Suppressor macrophage treated with lipopolysaccharide for 4 hours (primary cell): ENCODE measurements around the gene NLGN1.
"Not testable (repeated sequence)": the region's sequence is repeated elsewhere in the genome, so short reads cannot be mapped to it uniquely, and the experiment has no call there.

Experiments
- DNase-seq: peaks from one replicate; pipeline ENCODE4 v3.0.0-alpha.2; 2020

NLGN1 gene

DNA sequence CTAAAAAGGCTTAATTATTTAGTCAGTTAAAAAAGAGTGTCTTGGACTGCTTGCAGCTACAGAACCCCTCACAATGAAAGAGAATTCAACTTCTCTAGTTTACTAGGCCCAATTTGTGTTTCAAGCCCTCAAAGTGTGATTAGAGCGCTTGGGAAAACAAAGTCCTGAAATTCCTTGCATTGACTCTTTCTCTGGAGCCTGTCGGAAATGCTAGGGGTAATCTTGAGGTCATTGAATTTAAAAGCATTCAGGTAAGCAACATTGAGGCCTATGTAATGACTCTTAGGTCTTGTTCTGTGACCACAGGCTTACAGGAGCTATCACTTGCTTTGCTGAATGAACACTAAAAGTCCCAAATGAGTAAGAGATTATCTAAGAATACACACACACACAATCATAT is 186.0 kb downstream of the NLGN1 start:
- no peak for DNase-seq

DNA sequence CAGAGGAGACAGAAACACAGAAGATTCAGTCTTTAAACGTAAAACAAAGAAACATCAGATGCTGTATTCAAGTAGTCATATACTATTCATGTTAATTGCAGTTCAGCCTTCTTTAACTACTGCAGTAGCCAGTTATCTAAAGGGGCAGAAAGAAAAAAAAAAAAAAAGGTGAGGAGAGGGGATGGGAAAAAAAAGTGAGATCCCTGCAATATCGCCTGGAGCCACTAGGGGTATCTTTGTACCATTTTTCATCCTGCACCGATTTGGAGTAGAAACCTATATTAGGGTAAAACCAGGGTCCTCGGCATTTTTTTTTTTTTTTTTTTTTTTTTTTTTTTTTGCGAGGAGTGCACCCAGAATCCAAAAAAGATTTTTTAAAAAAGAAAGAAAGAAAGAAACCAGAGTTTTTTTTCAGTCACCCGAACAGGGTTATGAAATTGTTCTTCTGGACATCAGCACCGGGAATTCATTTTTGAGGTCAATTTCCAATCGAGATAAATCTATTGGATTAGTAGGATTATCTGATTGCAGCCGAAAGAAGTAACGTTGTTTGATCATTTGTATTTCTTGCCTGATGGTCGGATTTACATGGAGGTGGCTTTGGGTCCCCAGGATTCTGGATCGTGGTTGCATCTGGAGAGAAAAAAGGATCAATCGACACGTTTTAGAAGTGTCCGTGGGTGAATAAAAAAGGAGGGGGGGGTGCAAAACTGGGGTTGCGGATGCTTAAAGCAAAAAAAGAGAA is 186.7 kb downstream of the NLGN1 start:
- DNase-seq, result peak; percentile 10

DNA sequence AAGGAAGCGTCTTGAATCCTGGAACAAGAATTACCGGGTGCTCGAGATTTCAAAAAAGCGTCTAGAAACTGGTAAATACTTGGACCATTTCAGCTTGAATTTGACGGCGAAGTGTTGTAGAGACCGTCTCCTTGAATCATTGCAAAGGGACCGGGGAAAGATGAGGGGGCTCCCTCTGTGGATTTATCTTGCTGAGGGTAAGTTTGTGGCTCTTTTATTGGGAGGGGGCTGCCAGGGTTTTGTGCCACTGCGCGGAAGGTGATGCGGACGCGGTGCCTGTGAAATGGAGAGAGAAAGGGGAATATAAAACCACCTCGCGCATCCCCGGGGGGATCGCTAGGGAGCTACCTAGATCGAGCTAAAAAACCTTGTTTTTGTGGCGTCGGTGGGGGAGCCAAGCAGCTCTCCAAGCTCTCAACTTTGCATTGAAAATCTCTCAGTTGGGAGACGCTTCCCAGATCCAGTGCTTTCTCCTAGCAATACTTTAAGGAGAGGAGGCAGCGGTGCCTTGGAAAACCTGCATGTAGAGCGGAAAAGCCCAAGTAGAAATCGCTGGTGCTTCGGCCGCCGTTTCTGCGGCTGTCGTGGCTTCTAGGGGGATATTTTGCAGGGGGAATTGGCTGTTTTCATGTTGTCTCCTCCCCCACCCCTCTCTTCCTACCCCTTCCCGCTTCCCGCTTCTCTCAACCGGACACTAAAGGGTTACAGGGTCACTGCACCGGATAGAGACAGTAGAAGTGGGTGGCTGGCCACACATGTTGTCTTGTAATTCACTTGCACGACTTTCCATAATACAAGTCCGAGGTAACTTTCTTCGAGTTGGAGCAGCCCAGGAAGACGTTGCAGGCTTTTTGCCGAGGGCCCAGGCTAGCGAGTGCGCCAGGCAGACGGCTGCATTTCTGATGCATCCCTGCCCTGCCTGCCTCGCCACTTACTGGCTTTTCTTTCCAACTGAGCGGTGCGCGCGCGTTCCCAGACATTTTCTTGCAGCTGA is 187.6 kb downstream of the NLGN1 start:
- peak; percentile 0 for DNase-seq

DNA sequence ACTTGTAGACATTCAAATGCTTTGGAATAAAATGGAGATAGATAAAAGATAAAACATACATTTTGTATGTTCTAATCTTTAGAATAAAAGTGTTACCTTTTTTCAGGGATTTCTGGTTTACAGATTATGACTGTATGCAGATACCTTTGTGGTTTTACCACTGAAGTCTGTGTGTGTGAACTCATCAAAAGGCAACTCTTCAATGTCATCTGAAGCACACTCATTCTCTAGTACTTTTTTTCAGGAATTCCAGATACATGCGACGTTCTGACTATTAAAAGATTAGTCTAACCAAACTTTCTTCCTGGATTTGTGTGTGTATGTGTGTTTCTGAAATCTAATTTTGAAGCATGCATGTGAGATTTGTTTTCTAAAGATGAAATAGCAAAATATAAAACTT is 188.6 kb downstream of the NLGN1 start:
- no peak for DNase-seq

DNA sequence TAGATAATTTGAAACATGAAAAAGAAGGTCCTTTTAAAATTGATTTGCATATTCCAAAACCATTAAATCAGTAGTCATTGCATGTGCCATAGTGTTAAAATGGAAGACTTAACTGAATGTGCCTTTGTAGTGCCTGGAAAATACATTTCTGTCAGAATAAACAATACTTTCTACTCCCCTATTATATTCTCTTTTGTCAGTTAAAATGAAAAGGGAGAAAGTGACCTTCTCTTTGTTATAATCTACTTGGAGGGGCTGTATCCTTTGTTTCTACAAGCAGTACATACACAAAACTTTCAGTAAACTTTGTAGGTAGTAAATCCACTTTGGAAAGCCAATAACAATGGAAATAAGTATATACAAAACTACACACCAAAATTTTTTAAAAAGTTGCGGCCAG is 189.5 kb downstream of the NLGN1 start:
- DNase-seq, result no peak

DNA sequence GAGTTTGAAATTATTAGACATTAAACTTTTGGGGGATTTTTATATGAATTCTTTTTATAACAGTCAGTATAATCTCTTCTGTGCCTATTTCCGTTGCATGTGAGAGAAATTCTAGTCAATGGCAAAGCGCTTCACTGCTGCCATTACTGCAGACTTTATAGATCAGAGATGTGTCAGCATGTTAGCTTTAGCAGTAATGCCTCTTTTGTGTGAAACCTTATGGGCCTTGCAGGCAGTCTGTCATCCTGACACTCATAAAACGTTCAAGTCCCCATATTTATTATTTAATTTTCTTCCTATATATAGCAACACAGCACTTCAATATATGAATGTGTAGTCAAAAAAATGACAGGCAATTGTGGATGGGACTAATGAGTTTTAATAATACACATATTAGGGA is 191.0 kb downstream of the NLGN1 start:
- no peak for DNase-seq

DNA sequence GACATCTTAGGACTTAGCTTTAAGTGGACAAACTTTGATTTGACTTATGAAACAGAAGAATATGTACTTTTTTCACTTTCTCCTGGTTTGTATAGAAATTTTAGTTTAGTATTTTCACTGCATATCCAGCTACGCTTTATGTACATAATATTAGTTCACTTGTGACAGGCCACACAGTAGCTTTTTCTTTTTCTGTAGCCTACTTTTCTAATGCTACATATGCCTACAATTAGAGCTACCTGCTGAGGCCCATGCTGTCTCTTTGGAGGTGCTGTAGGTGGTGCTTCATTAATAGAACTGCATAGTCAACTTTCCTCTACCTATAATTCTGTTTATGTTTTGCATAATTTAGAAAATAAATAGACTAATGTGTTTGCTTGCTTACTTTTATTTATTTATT is 191.6 kb downstream of the NLGN1 start:
- no peak for DNase-seq

DNA sequence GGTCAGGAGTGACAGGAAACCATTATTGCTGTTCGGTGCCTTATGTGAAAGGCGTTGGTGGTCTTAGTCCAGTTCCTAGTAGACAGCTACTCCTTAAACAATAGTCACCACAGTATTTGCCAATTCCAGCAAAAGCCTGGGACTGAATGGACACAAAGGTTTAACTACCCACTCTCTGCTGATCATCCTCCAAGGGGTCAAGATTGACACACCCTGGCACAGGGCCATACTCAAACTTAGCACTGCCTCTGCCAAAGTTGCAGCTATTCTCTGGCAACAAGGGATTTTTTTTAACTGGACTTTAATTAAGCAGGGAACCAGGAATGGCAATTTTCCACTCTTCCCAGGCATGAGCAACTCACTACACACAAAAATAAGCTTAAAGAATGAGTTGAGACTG is 193.9 kb downstream of the NLGN1 start:
- DNase-seq, result no peak

DNA sequence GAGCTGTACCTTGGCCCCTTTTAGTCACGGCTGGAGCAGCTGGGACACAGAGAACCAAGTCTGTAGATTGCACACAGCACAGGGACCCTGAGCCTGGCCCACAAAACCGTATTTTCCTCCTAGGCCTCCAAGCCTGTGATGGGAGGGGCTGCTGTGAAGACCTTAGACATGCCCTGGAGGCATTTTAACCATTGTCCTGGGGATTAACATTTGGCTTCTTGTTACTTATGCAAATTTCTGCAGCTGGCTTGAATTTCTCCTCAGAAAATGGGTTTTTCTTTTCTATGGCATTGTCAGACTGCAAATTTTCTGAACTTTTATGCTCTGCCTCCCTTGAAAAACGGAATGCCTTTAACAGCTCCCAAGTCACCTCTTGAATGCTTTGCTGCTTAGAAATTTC is 197.3 kb downstream of the NLGN1 start:
- DNase-seq, result not testable (repeated sequence)

DNA sequence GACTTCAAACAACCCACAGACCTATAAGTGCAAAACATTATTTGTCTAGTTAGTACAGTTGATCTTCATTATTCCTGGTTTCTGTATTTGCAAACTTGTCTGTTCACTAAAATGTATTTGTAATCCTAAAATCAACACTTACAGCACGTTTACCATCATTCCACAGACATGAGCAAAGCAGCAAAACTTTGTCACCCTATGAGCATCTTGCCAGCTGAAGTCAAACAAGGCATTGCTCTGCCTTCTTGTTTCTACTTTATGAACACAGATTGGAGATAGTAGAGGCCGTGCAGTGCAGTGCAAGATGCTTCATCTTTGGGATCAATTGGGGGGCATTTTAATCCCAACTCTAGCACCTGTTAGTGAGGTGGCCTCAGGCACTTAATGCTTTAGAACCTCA is 202.1 kb downstream of the NLGN1 start:
- no peak for DNase-seq

DNA sequence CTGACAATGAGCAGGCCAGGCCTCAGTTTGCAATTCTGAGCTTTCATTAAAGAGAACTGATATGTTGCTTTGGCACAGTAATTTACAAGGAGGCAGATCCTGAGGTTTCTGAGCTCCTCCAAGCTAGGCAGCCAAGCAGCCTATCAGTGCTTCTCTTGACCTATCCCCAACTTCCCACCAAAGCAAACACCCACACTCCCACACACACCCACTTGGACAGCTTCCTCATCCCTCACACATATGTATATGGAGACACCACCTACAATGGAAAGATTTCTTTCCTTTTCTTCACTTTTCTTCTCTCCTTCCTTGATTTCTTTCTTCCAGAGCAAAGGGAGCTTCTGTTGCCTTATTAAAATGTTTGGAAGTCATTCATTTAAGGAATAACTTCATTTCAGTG is 217.0 kb downstream of the NLGN1 start:
- no peak for DNase-seq

DNA sequence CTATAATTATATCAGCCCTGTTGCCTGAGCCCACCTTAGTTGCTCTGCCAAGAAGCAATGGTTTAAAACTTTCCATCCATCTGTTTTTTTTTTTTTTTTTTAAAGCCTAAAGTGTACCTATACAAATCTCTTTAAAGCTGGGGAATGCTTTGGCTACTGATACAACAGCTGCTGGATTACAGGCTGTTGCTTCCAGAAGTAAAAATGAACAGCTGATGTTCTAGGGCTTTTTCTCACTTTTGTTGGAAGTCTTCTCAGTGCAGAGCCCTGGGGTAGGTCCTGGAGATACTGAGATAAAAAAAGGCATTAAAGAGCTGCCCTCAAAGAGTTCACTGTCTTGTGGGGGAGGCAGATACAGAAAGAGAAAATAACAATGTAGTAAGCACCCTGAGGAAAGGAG is 218.1 kb downstream of the NLGN1 start:
- DNase-seq, result no peak

DNA sequence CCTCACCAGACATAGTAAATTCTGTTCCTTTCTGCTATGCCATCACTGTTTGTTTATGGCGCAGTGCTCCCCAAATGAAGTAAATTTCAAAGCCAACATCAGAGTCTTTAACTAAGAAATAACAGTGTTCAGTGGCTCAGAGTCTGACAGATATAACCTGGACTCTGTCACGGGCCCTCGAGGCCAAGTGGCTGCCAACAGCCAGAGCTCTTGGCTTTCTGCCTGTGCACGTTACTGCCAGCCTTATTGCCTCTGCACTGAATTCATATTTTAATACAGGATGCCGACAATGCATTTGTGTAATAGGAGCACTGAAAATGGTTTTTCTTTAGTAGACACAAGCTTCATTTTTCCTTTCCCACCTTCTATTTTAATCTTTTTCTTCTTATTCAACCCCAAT is 219.9 kb downstream of the NLGN1 start:
- no peak for DNase-seq

DNA sequence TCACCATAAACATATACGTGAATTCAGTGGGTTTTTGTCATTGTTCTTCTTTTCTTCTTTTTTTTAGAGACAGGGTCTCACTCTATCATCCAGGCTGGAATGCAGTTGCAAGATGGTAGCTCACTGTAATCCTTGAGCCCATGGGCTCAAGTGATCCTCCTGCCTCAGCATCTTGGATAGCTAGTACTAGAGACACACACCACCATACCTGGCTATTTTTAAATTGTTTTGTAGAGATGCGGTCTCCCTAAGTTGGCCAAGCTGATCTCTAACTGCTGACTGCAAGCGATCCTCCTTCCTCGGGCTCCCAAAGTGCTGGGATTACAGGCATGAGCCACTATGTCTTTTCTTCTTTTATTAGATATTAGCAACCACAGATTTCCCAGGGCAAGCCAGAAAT is 220.6 kb downstream of the NLGN1 start:
- DNase-seq, result no peak

DNA sequence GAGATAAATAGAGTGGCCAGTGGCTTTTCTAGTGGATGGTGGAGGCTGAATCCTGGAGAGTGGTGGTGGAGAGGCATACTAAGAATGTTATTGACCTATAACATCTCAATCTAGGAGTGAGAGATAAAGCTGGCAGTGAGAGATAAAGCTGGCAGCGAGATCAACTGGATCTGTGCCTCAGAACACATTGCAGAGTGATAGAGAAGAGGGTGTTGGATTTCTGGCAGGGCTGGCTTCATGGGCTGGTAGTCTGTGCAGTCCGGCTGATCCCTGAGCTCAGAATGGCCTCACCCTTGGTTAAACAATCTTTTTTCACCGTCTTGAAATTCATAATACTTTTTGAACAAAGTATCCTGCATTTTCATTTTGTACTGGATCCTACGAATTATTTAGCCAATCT is 221.2 kb downstream of the NLGN1 start:
- no peak for DNase-seq

DNA sequence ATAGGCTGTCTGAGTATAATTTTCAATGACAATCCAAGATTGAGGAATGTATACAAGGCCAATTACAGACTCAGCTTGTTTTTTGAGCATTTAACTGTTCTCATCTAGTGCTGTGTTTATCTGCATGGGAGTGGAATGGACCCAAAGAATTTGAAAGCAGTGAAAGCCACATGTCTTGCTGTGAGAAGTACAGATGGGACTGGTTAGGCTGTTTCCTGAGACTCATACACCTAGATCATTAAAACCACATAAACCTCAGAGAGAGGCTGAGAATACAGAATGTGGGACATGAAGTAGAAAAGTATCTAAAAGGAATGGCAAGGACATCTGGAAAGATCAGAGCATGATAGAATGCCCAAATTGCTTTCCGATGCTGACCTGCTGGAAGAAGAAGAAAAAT is 224.6 kb downstream of the NLGN1 start:
- no peak for DNase-seq

DNA sequence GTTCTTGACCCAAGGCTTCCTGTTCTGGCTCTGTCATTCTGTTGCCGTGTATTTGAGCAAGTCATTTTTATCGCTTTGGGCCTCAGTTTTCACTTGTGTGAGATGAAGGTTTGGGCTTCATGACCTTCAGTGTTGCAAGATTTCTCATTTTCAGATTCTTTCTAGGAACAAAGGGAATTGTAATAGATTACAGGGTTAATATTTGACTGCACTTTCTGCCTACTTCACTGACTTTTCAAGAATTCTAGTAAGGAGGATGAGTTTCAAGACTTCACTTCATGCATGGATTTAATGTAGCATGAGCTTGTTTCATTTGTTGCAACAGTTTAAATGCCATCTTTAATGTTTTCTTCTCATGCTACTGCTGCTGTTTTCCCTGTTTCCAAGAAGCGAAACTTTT is 226.5 kb downstream of the NLGN1 start:
- DNase-seq, result no peak

DNA sequence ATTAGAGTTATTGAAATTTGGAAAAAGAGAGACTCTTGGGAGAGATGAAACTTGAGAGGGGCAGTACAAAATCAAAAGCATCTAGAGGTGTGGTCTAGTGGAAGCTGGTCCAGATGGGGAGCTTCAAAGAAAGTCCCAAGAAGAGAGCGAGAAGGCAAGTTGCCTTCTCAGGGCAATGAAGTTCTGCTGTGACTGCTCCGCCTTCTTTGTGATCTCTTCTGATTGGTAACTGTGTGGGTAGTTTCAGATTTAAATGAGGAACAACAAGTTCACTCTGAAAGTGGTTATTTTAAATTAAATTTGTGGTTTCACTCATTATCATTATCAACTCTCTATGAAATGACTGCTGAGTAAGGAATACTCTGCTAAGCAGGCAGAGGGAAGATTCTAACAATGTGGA is 233.3 kb downstream of the NLGN1 start:
- no peak for DNase-seq

DNA sequence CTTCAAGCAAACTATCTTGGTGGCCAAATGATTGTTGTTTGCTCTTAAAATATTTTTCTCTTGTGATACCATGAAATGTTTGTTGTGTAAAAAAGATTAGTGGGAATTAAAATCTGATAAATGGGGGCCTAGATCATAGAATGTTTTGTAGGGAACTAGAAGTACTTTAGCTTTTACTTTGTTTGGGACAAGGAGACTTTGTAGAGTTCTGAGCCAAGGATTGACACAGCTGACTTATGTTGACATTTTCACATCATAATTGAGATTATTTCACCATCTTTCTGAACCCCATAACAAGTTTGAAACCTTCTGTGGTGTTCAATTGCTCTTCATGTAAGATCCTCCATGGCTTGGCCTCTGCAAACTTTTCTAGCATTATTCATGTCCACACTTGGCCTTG is 235.4 kb downstream of the NLGN1 start:
- DNase-seq, result no peak

DNA sequence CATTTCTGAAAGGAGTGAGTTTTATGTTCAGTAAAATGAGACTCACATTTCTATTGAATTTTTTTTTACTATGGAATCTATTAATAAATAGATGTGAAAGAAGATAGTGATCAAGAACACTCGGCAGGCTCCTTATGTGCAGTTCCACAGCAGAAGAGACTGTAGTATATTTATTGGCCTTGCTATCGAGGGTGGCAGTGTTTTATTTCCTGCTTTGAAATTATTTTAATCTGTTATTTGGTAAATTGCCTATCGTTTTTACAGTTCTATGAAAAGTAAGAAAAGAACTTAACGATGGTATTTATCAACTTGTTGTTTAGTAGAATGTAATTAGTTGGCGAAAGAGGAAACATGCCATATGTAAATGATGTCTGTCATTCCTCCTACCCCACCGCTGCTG is 238.3 kb downstream of the NLGN1 start:
- DNase-seq, result no peak

DNA sequence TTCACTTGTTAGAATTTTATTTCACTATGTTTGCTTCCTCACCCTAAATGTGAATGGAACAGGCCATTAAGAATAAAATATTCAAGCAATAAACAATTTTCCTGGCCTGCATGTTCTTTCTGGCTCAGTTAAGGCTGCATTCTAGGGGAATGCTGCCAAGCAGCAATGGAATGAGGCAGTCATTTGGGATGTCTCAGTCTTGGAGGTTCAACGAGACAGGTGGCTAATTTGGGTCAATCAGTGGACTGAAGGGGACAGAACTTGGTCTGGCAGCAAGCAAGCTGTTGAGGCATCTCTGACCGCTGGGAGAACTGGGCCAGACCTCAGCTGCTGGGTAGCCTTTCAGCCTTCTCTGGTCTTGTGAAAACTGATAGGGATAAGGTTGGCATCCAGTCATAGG is 241.6 kb downstream of the NLGN1 start:
- DNase-seq, result no peak

DNA sequence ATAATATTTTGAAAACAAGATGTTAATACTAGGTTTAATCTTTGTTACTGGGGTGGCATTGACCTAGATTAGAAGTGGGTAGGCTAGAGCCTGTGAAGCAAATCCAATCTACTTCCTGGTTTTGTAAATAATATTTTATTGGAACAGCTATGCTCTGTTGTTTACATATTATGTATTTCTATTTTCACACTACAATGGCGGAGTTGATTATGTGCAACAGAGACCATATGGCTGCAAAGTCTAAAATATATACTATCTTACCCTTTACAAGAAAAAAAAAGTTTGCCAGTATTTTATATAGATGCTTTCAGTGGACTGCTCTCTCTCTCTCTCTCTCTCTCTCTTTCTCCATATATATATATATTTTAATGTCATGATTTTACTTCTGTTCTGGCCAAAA is 244.2 kb downstream of the NLGN1 start:
- no peak for DNase-seq

DNA sequence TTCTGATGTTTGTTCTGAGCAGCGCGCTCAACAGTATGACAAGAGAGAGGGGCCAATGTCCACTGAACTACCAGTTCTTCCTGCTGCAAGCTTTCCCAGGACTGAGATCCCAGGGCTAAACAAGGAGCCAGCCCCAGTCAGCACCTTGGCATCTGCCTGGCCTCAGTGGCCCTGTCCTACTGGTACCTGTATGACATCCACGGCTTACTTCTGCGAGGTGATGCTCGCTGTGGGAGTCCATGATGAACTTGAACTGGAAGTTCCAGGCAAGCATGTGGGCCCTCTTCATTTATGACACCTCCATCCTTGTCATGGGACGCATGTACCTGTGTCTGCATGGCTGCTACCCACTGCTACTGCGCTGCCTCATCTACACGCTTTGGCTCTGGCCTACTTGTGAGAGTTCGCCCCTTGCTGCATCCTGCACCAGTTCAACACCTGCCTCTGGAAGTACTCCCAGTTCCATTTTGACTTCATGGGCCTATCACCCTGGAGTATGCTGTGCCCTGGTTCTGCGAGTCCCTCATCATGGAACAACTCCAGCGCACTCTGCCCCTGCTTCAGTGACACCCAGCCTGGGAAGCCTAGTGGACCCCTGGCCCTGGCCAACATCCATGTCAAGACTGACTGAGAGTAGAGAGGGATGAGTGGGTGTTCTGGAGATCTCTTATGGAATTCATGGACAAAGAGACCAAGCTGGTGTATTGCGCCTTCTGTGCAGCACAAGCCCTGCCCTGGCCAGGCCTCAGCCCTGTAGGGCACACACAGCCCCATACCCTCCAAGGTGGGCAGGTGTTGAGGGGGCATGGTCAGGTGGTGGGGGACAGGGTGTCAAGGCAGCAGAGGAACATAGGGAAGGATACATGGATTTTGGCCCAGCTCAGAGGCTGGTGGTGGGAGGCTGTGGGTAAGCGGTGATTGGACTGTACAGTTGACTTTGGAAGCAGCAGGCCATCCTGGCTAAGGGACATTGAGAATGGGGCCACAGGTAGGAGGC is 246.8 kb downstream of the NLGN1 start:
- no peak for DNase-seq
